Measurements from ENCODE around the gene NACA. TPM values are rescaled to one million over a fixed set of nuclear protein-coding genes. Genes with fewer than 3 reads are reported as not detected.
"Not testable (repeated sequence)": the region's sequence is repeated elsewhere in the genome, so short reads cannot be mapped to it uniquely, and the experiment has no call there.

Gene NACA
- total RNA-seq, 1 experiment from 2014 or later, result 804 TPM

- H3K27ac Mint-ChIP-seq (ENCODE audit: unreplicated experiment), result no peak overlapping the region
- BruUV-seq (replicated peaks), result TSS peak; percentile 65
- H3K27me3 Mint-ChIP-seq (ENCODE audit: insufficient read depth, unreplicated experiment), result no peaks in the 10 kb centered on the region
- no peak overlapping the region for H3K4me3 Mint-ChIP-seq (ENCODE audit: unreplicated experiment)
- no peaks in the 10 kb centered on the region for H3K27me3 ChIP-seq (replicated peaks; ENCODE audit: control insufficient read depth, insufficient read depth, low read length)
- H3K4me1 ChIP-seq, result no peaks in the 10 kb centered on the region
- H3K4me1 Mint-ChIP-seq (ENCODE audit: low read depth, unreplicated experiment), result peaks cover 9% of the 10 kb centered on the region
- ChIA-PET POLR2A (interaction anchor here (0.6 kb wide), 1 partner anchor 28 kb away, joined by 3 read pairs; the partner anchor contains the start of gene NACA), CTCF (no interaction called here)
- H3K4me3 ChIP-seq (ENCODE audit: low read depth, low read length), result no peak overlapping the region
- H3K36me3 Mint-ChIP-seq (ENCODE audit: insufficient read depth, unreplicated experiment), result no peaks in the 10 kb centered on the region
- no peak for DNase-seq
- no peaks in the 10 kb centered on the region for H3K36me3 ChIP-seq (ENCODE audit: control insufficient read depth, insufficient read depth, low read length)
- TF ChIP-seq CTCF (IDR thresholded peaks at IDR 0.05; ENCODE audit: insufficient read depth in 1 of 2, low read depth in 1 of 2, low read length in 1 of 2, severe bottlenecking in 1 of 2, unreplicated experiment in 1 of 2), result no peak
- H3K9me3 ChIP-seq, result peaks cover 9% of the 10 kb centered on the region; the same call in 1 of the 2 replicates
- intact Hi-C loops (cut with micrococcal nuclease; ENCODE audit: unreplicated experiment), result no loop called here
- H3K9me3 Mint-ChIP-seq (ENCODE audit: unreplicated experiment), result peaks cover 19% of the 10 kb centered on the region
Observed at GRCh38 chr12:56753566-56753965, 28.5 kb upstream of the NACA start.

GRCh38 chr12:56751712-56752598 lies 26.9 kb upstream of the NACA start, which contains the start of gene PRIM1:
PRIM1 (minus strand) TSS chr12:56752323; CDS start chr12:56752298, 25 bp downstream.
- BruUV-seq (replicated peaks), result TSS peak; percentile 72

GRCh38 chr12:56750596-56750995 lies 25.5 kb upstream of the NACA start:
- peaks cover 13% of the 10 kb centered on the region for H3K36me3 Mint-ChIP-seq (ENCODE audit: insufficient read depth, unreplicated experiment)
- H3K9me3 Mint-ChIP-seq (ENCODE audit: unreplicated experiment); H3K27me3 ChIP-seq (replicated peaks; ENCODE audit: control insufficient read depth, insufficient read depth, low read length): not testable (repeated sequence)

More at GRCh38 chr12:56751712-56752598, 26.9 kb upstream of the NACA start, which contains the start of gene PRIM1:
- H3K36me3 ChIP-seq (ENCODE audit: control insufficient read depth, insufficient read depth, low read length), result no peaks in the 10 kb centered on the region
- Mint-ChIP-seq H3K4me3 (ENCODE audit: unreplicated experiment) (peak within 1 kb of the TSS; percentile 96), H3K27me3 (ENCODE audit: insufficient read depth, unreplicated experiment) (no peaks in the 10 kb centered on the region), H3K27ac (ENCODE audit: unreplicated experiment) (peak within 1 kb of the TSS; percentile 81), H3K4me1 (ENCODE audit: low read depth, unreplicated experiment) (peaks cover 9% of the 10 kb centered on the region), H3K9me3 (ENCODE audit: unreplicated experiment) (peaks cover 10% of the 10 kb centered on the region), H3K36me3 (ENCODE audit: insufficient read depth, unreplicated experiment) (peaks cover 5% of the 10 kb centered on the region)
- DNase-seq, result peak; percentile 88 to 90
- H3K27me3 ChIP-seq (replicated peaks; ENCODE audit: control insufficient read depth, insufficient read depth, low read length), result no peaks in the 10 kb centered on the region
- H3K9me3 ChIP-seq, result no peaks in the 10 kb centered on the region
- CTCF ChIA-PET, result interaction anchor here (0.7 kb wide), 3 partner anchors 118 to 704 kb away, joined by 4 to 5 read pairs (median 4); partner anchors contain the start of gene SHMT2
- no peaks in the 10 kb centered on the region for H3K4me1 ChIP-seq
- peak in 1 of 2 experiments; percentile 76 for TF ChIP-seq CTCF (IDR thresholded peaks at IDR 0.05; ENCODE audit: insufficient read depth in 1 of 2, low read depth in 1 of 2, low read length in 1 of 2, severe bottlenecking in 1 of 2, unreplicated experiment in 1 of 2)
- H3K4me3 ChIP-seq (ENCODE audit: low read depth, low read length), result peak within 1 kb of the TSS; percentile 57
- POLR2A ChIA-PET, result interaction anchor here (0.7 to 1.4 kb wide), 3 partner anchors 27 to 64 kb away, joined by 4 to 6 read pairs (median 5); partner anchors contain the start of genes NACA and PTGES3
- intact Hi-C loops (cut with micrococcal nuclease; ENCODE audit: unreplicated experiment), result loop anchor here (1.0 kb wide), 1 partner anchor 27 kb away; the partner anchor contains the start of gene NACA

More at GRCh38 chr12:56750596-56750995, 25.5 kb upstream of the NACA start:
- H3K27ac Mint-ChIP-seq (ENCODE audit: unreplicated experiment); H3K4me1 Mint-ChIP-seq (ENCODE audit: low read depth, unreplicated experiment); BruUV-seq (replicated peaks); H3K4me1 ChIP-seq; H3K27me3 Mint-ChIP-seq (ENCODE audit: insufficient read depth, unreplicated experiment); DNase-seq; CTCF ChIA-PET; H3K36me3 ChIP-seq (ENCODE audit: control insufficient read depth, insufficient read depth, low read length); intact Hi-C loops (cut with micrococcal nuclease; ENCODE audit: unreplicated experiment); H3K9me3 ChIP-seq; H3K4me3 ChIP-seq (ENCODE audit: low read depth, low read length): not testable (repeated sequence)
- peak overlapping the region; percentile 96 for H3K4me3 Mint-ChIP-seq (ENCODE audit: unreplicated experiment)
- POLR2A ChIA-PET, result interaction anchor here (1.4 kb wide), 1 partner anchor 62 kb away, joined by 5 read pairs; the partner anchor contains the start of gene PTGES3

Measured in Caco-2 (cell line).